Activated naive CD4-positive, alpha-beta T cell treated with Interleukin-2 at 50 U/mL for 16 hours (primary cell): ENCODE results near the gene KRTAP2-3.
"Not testable (repeated sequence)": the region's sequence is repeated elsewhere in the genome, so short reads cannot be mapped to it uniquely, and the experiment has no call there.

Source experiments
- DNase-seq: peaks from one replicate; pipeline ENCODE4 v3.0.0-alpha.2; 2020

KRTAP2-3 gene, protein sequence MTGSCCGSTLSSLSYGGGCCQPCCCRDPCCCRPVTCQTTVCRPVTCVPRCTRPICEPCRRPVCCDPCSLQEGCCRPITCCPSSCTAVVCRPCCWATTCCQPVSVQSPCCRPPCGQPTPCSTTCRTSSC

DNA sequence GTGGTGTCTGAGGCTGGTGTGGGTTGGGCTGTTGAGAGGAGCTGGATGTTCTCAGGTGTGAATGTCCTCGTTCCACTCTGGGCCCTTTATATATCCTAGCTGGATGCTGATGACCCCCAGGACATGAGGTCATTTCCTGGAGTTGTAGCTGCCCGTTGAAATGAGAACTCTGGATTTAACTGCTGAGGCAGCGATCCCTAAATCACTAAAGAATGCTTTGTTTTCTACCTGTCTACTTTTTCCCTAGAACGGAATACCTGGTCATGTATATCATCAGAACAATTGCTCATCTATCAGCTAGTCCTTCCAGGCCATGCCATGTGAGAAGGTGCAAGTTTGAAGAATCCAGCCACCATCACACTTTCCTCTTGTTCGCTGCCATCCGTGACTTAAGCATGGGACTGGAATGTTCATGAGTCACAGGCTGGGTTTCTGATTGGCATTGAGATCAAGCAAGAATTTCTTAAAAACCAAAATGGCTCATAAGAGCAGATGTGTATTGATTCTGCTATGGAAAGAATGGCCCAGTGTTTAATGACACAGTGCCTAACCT is at the start of gene KRTAP2-3:
Gene KRTAP2-3, minus strand, starts transcription at position 63 of the 553 bp plus-strand sequence. CDS start 64 bp downstream, outside the sequence.
- DNase-seq: no peak

DNA sequence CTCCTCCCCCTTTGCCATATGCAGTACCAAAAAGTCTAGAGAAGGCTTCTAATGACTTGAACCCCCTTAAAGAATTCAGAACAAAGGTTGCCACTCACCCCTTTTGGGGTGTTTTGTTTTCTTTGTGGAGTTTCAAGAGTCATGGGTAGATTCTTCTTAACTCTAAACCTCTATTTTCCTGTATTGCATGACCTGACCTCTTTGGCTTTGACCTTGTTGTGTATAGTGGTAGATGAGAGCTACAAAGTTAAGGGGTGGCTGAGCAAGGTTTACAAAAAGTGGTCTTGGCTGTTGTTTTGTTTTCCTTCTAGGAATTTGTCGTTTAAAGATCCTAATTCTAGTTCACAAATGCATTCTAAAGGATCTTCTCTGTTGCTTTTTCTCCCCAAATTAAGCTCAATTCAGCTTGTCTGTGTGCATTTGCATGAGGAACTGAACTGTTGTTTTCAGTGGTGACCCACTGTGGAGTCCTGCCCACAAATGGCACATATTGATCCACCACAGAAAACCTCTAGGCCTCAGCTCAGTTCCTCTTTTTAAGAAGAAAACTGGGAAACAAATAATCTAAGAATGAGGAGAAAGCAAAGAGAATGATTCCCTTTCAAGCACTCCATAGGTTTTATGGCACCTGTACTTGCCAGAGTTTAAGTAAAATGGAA is 48.9 kb upstream of the KRTAP2-3 start:
- DNase-seq: not testable (repeated sequence)

DNA sequence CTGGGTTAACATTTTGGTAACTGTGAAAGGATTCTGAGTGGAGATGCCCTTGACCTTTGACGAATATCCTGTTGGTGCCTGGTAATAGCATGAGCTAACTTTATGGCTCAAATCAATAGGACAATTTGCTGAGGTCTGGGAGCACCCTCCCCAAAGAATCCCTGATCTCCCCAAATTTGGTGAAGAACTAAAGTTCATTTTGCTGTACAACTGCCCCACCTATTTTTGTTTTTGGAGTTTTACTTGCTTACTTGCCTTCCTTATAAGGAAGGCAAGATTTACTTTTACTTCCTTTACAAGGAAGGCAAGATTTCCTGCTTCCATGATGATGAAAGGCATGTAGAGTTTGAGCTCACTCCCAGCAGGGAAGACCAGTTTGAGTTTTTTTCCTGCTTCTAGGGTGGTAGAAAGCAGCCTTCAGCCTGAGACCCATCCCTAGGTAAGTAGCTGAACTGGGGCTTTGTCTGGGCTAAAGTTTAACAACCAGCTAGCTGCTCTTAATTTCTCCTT is 48.1 kb upstream of the KRTAP2-3 start:
- no peak for DNase-seq

DNA sequence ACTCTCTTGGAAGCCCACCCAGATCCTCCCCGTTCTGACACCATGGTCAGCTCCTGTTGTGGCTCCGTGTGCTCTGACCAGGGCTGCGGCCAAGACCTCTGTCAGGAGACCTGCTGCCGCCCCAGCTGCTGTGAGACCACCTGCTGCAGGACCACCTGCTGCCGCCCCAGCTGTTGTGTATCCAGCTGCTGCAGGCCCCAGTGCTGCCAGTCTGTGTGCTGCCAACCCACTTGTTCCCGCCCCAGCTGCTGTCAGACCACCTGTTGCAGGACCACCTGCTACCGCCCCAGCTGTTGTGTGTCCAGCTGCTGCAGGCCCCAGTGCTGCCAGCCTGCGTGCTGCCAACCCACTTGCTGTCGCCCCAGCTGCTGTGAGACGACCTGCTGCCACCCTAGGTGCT is 45.4 kb upstream of the KRTAP2-3 start, which contains the start of gene KRTAP4-9:
Gene KRTAP4-9, plus strand, starts transcription at position 43 of the 400 bp plus-strand sequence. Its CDS starts 0 bp downstream, at position 43.
- DNase-seq: not testable (repeated sequence)

DNA sequence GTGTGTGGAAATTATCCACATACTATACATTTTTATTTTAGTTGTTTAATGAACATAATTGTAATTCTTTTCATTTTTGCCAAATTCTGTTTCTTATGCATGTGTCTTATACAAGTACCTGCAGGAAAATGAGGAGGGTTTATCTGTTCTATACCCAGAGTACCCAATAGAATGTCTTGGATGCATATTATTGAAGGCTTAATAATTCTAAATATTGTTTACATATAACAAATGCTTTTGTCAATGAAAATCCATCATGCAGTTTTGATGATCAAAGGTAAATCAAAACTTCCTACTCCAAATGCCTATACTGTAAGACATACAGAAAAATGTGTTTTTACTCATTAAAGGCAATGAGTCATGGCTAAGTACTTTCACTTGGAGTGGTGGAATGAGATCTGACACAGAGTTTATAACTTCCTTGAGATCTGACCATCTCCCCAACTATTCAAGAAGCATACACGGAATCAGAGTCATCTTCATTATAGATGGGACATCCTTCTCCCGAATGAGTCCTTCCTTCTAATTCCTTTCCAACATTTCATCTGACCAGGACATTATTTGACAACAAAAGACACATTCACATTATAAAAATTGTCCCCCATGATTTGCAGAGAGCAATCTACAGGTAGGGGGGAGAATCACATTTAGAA is 44.6 kb upstream of the KRTAP2-3 start:
- not testable (repeated sequence) for DNase-seq

DNA sequence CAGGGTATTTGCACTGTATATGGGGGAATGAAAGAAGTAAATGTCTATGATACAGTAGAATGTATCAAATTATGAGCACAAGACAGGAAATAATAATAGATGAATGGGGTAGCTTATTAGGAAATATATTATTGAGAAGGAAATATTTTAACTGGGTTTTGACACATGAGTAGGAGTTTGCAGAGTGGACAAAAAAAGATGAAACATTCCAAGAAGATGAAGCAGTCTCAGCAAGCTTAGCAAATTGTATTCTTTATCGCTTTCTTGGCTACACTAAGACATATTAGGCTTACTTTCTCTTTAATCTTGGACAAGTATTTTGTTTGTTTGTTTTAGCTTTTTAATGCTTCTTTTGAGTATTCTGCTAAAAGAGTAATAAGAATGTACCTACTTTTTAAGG is 44.0 kb upstream of the KRTAP2-3 start:
- no peak for DNase-seq

DNA sequence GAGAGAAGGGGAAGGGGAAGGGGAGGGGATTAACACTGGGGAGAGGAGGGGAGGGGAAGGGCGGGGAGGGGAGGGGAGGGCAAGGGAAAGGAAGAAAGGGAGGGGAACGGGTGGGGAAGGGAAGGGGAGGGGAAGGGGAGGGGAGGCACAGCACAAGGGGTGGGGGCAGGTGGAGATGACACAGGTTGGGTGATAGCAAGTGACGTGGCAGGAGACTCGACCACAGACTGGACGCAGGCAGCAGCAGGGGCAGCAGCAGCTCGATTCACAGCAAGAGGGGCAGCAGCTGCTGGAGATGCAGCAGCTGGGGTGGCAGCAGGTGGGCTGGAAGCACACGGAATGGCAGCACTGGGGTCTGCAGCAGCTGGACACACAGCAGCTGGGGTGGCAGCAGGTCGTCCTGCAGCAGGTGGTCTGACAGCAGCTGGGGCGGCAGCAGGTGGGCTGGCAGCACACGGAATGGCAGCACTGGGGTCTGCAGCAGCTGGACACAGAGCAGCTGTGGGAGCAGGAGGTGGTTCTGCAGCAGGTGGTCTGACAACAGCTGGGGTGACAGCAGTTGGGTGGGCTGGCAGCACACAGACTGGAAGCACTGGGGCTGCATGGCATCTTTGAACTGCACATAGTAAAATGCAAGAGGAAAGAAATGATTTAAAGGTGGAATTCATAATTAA is 41.8 kb upstream of the KRTAP2-3 start, which contains the start of gene KRTAP4-16:
Gene KRTAP4-16, minus strand, starts transcription at position 624 of the 674 bp plus-strand sequence. Its CDS starts 0 bp downstream, at position 624.
- DNase-seq: no peak

DNA sequence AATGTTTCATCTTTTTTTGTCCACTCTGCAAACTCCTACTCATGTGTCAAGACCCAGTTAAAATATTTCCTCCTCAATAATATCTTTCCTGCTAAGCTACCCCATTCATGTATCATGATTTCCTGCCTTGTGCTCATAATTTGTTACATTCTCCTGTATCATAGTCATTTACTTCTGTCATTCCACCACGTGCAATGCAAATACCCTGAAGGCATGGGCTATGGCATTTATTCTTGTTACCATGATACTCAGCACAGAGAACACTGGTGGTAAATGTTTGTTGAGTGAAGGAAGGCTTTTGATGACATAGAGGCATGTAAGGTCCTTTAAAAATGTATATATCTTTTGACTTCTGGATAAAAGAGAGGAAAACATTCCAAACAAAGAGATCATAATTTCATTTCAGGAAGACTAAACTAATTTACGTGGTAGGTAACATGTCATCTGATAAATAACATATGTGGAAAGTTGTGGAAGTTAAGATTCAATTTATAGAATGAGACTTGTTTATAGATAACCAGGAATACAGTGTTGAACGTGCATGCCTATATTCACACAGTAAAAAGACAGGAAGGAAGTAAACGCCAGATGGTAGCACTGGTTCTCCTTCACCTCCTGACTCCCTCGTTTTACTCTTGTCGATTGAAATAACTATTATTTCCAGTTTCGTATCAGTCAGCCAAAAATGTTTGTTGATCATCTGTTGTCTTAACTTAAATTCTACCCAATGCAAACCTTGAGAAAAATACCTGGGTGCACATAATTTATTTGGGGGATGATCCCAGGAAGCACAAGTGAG is 40.0 kb upstream of the KRTAP2-3 start:
- DNase-seq: not testable (repeated sequence)

DNA sequence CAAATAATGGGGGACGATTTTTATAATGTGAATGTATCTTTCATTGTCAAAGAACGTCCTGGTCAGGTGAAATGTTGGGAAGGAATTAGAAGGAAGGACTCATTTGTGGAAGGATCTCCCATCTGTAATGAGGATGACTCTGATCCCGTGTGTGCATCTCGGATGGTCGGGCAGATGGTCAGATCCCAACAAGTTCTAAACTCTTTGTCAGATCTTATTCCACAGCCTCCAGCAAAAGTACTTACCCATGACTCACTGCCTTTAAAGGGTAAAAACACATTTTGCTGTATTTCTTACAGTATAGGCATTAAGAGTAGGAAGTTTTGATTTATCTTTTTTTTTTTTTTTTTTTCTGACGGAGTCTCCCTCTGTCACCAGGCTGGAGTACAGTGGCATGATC is 38.6 kb upstream of the KRTAP2-3 start:
- DNase-seq: no peak

DNA sequence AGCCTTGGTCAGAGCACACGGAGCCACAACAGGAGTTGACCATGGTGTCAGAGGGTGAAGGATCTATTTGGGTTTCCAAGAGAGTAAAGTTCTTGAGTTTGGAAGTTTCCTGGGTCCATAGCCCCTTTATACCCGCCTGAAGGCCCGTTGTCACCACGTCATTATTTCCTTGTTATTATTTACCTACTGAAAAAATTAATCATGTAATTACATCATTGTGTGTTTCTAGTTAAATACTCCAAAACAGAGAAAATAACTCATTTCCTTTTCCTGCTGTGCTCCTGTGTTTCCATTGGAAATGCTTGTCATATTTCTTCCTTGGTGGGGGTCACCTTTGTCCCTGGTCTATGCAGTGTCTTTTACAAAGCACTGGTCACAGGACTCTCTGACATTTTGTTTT is 38.1 kb upstream of the KRTAP2-3 start, which contains the start of gene KRTAP4-8:
Gene KRTAP4-8, minus strand, starts transcription at position 101 of the 400 bp plus-strand sequence. Its CDS starts 58 bp downstream, at position 43.
- no peak for DNase-seq

DNA sequence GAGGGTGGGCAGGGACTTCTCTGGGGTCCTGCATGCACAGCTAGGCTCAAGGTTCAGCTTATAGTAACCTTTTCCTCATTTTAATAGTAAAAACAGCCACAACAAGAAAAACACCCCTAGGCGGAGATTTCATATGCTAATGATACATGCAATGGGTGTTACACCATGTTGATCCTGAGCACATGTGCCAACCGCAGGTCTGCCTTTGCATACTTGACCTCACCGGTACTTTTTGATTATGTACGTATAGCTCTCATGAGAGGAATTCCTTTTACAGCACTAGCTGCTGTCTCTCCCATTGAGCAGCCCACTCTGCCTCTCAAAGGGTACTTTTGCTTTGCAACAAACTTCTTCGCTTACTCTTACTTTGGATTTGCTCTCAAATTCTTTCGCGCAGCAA is 36.1 kb upstream of the KRTAP2-3 start:
- DNase-seq: no peak

DNA sequence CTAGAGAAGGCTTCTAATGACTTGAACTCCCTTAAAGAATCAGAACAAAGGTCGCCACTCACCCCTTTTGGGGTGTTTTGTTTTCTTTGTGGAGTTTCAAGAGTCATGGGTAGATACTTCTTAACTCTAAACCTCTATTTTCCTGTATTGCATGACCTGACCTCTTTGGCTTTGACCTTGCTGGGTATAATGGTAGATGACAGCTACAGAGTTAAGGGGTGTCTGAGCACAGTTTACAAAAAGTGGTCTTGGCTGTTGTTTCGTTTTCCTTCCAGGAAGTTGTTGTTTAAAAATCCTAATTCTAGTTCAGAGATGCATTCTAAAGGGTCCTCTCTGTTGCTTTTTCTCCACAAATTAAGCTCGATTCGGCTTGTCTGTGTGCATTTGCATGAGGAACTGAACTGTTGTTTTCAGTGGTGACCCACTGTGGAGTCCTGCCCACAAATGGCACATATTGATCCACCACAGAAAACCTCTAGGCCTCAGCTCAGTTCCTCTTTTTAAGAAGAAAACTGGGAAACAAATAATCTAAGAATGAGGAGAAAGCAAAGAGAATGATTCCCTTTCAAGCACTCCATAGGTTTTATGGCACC is 28.9 kb upstream of the KRTAP2-3 start:
- DNase-seq: not testable (repeated sequence)

DNA sequence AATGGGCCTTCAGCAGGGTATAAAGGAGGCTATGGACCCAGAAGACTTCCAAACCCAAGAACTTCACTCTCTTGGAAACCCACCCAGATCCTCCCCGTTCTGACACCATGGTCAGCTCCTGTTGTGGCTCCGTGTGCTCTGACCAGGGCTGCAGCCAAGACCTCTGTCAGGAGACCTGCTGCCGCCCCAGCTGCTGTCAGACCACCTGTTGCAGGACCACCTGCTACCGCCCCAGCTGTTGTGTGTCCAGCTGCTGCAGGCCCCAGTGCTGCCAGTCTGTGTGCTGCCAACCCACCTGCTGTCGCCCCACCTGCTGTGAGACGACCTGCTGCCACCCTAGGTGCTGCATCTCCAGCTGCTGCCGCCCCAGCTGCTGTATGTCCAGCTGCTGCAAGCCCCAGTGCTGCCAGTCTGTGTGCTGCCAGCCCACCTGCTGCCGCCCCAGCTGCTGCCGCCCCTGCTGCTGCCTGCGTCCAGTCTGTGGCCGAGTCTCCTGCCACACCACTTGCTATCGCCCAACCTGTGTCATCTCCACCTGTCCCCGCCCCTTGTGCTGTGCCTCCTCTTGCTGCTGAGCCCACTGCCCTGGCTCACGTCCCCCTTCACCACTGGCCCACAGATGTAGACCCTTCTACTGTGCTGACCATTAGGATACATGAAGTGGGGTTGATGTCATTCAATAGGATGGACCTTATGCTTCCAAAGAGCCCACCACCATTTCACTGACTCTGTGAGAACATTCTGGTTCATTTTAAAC is 24.4 kb upstream of the KRTAP2-3 start, which contains the start of gene KRTAP4-7:
Gene KRTAP4-7, plus strand, starts transcription at position 51 of the 757 bp plus-strand sequence. Its CDS starts 57 bp downstream, at position 108.
- not testable (repeated sequence) for DNase-seq

DNA sequence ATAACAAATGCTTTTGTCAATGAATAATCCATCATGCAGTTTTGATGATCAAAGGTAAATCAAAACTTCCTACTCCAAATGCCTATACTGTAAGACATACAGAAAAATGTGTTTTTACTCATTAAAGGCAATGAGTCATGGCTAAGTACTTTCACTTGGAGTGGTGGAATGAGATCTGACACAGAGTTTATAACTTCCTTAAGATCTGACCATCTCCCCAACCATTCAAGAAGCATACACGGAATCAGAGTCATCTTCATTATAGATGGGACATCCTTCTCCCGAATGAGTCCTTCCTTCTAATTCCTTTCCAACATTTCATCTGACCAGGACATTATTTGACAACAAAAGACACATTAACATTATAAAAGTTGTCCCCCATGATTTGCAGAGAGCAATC is 23.5 kb upstream of the KRTAP2-3 start:
- not testable (repeated sequence) for DNase-seq

DNA sequence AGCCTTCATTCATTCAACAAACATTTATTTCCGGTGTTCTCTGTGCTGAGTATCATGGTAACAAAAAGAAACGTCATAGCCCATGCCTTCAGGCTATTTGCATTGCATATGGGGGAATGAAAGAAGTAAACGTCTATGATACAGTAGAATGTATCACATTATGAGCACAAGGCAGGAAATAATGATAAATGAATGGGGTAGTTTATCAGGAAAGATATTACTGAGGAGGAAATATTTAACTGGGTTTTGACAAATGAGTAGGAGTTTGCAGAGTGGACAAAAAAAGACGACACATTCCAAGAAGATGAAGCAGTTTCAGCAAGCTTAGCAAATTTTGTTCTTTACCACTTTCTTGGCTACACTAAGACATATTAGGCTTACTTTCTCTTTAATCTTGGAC is 22.7 kb upstream of the KRTAP2-3 start:
- DNase-seq: no peak

DNA sequence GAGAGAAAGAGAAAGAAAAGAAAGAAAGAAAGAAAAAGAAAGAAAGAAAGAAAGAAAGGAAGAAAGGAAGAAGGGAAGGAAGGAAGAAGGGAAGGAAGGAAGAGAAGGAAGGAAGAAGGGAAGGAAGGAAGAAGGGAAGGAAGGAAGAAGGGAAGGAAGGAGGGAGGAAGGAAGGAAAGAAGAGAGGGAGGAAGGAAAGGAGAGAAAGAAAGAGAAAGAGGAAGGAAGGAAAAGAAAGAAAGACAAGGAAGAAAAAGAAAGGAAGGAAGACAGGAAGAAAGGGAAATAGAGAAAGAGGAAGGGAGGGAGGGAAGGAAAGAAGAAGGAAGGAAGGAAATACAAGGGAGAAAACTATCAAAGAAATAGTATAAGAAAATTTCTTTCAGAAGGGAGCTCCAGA is 16.9 kb upstream of the KRTAP2-3 start:
- DNase-seq: no peak

DNA sequence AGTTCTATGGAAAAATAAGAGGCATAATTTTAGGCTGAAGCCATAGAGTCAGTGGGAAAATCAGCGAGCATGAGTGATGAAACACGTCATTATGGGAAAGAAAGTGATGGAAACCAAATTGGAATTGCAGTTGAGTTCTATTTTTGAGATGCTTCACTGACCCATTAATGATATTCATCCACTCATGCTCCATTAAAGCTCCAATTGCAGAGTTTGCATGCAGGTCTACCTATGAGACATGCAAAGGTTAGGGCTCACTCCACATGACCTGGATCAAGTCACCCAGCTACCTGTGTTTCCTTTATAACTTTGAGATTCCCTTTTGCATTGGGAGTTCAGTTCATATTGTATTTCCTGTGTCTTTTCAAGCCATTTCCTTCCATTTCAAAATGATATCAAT is 13.8 kb upstream of the KRTAP2-3 start:
- DNase-seq: no peak

DNA sequence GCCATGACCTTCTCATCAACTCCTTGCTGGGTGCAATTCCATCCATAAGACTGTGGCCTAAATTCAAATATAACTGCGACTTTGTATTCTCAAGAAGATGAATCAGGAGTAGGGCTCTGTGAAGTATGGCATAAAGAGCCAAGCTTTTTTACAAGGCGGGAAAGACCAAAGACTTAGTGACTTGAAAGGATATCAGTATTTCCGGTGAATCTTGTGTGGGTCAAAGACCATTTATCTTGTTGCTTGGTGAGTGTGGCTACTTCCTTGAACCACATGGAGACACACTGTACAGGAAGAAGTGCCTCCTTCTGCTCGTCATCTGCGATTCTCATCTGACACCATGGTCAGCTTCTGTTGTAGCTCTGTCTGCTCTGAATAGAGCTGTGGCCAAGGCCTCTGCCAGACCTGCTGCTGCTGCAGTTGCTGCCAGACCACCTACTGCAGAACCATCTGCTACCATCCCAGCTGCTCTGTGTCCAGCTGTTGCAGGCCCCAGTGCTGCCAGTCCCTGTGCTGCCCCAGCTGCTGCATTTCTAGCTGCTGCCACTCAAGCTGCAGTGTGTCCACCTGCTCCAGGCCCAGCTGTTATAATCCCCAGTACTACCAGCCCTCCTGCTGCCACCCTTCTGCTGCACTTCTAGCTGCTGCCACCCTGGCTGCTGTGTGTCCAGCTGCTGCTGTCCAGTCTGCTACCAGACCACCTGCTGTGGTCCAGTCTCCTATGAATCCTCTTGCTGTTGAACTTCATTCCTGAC is 11.9 kb upstream of the KRTAP2-3 start:
- no peak for DNase-seq

DNA sequence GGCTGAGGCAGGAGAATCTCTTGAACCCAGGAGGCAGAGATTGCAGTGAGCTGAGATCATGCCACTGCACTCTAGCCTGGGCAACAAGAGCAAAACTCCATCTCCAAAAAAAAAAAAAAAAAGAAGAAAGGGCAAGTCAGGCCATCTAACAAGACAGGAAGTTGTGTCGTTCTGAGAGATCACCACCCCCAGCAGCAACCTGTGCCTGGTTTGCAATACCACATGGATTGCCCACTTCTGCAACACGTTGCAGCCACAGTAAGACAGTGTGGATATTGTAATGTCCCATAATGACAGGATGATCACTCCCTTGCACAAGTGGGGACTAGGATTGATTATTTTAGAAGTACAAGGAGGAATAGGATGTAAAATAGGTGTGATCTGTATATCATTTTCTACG is 9.1 kb upstream of the KRTAP2-3 start:
- no peak for DNase-seq

DNA sequence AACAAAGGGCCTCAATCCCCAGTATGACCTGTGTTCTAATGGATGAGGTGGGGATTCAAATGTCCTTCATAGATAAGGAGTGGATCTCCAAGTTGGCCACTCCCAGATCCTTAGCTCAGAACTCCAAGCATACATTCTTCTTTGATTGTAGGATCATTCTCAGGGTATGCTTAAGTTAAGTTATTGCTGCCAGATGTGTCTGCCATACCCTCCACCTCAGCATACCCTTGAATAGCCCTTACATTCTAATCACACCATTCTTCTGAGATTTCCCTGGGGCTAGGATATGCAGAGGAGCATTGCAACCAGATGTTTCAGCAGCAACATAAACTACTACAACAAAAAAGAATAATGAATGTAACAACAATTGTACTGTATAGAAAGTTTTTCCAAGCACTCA is 7.4 kb upstream of the KRTAP2-3 start:
- no peak for DNase-seq
